ENCODE measurements around the gene TRIM2. TPM values are rescaled to one million over a fixed set of nuclear protein-coding genes. Genes with fewer than 3 reads are reported as not detected.

TRIM2 gene
- total RNA-seq, 2 experiments from 2014 or later, result 0.13 to 0.18 TPM

- ChIA-PET CTCF (interaction anchor here (0.9 to 1.4 kb wide), 2 partner anchors 12 to 472 kb away, joined by 3 to 7 read pairs; no protein-coding TSS in a partner anchor), POLR2A (no interaction called here)
- H3K36me3 Mint-ChIP-seq (ENCODE audit: low read depth), result no peaks in the 10 kb centered on the region
Observed at GRCh38 chr4:153170407-153170806, 33.8 kb upstream of the TRIM2 start.

GRCh38 chr4:153174821-153175567, 29.2 kb upstream of the TRIM2 start:
- Mint-ChIP-seq H3K36me3 (ENCODE audit: low read depth) (no peaks in the 10 kb centered on the region), H3K27ac (no peak overlapping the region), H3K4me3 (no peak overlapping the region), H3K9me3 (ENCODE audit: insufficient read depth) (no peaks in the 10 kb centered on the region), H3K4me1 (ENCODE audit: low read depth) (no peaks in the 10 kb centered on the region), H3K27me3 (ENCODE audit: low read depth) (no peaks in the 10 kb centered on the region)
- no peak for ATAC-seq
- ChIA-PET CTCF (no interaction called here), POLR2A (no interaction called here)
- no peak for DNase-seq

More at GRCh38 chr4:153170407-153170806, 33.8 kb upstream of the TRIM2 start:
- peaks cover 19% of the 10 kb centered on the region for H3K27me3 Mint-ChIP-seq (ENCODE audit: low read depth)
- ATAC-seq (no peak), DNase-seq (no peak)
- H3K27ac Mint-ChIP-seq, result no peak overlapping the region
- H3K4me1 Mint-ChIP-seq (ENCODE audit: low read depth), result no peaks in the 10 kb centered on the region
- H3K9me3 Mint-ChIP-seq (ENCODE audit: insufficient read depth), result no peaks in the 10 kb centered on the region
- no peak overlapping the region for H3K4me3 Mint-ChIP-seq

- Mint-ChIP-seq H3K4me1 (ENCODE audit: low read depth) (no peaks in the 10 kb centered on the region), H3K27me3 (ENCODE audit: low read depth) (no peaks in the 10 kb centered on the region), H3K4me3 (no peak overlapping the region), H3K27ac (no peak overlapping the region), H3K36me3 (ENCODE audit: low read depth) (no peaks in the 10 kb centered on the region), H3K9me3 (ENCODE audit: insufficient read depth) (no peaks in the 10 kb centered on the region)
- DNase-seq (no peak), ATAC-seq (no peak)
- CTCF ChIA-PET, result no interaction called here
- POLR2A ChIA-PET, result no interaction called here
Observed at GRCh38 chr4:153176938-153177337, 27.3 kb upstream of the TRIM2 start.

GRCh38 chr4:153177841-153178240, 26.4 kb upstream of the TRIM2 start:
- no peaks in the 10 kb centered on the region for H3K27me3 Mint-ChIP-seq (ENCODE audit: low read depth)
- ATAC-seq (no peak), DNase-seq (no peak)
- POLR2A ChIA-PET, result no interaction called here
- no peaks in the 10 kb centered on the region for H3K9me3 Mint-ChIP-seq (ENCODE audit: insufficient read depth)
- no peak overlapping the region for H3K4me3 Mint-ChIP-seq
- H3K4me1 Mint-ChIP-seq (ENCODE audit: low read depth), result no peaks in the 10 kb centered on the region
- H3K36me3 Mint-ChIP-seq (ENCODE audit: low read depth), result no peaks in the 10 kb centered on the region
- CTCF ChIA-PET, result no interaction called here
- no peak overlapping the region for H3K27ac Mint-ChIP-seq

- Mint-ChIP-seq H3K9me3 (ENCODE audit: insufficient read depth) (no peaks in the 10 kb centered on the region), H3K4me3 (no peak overlapping the region)
- CTCF ChIA-PET, result no interaction called here
Observed at GRCh38 chr4:153179100-153179499, 25.1 kb upstream of the TRIM2 start.

GRCh38 chr4:153181293-153181692, 22.9 kb upstream of the TRIM2 start:
- no peak for DNase-seq
- no peaks in the 10 kb centered on the region for H3K4me1 Mint-ChIP-seq (ENCODE audit: low read depth)
- H3K4me3 Mint-ChIP-seq, result no peak overlapping the region
- H3K27me3 Mint-ChIP-seq (ENCODE audit: low read depth), result no peaks in the 10 kb centered on the region
- no peak overlapping the region for H3K27ac Mint-ChIP-seq
- H3K9me3 Mint-ChIP-seq (ENCODE audit: insufficient read depth), result no peaks in the 10 kb centered on the region
- POLR2A ChIA-PET, result interaction anchor here (0.6 kb wide), 1 partner anchor 10 kb away, joined by 3 read pairs; no protein-coding TSS in a partner anchor
- CTCF ChIA-PET, result no interaction called here
- H3K36me3 Mint-ChIP-seq (ENCODE audit: low read depth), result no peaks in the 10 kb centered on the region
- ATAC-seq, result no peak

More at GRCh38 chr4:153179100-153179499, 25.1 kb upstream of the TRIM2 start:
- POLR2A ChIA-PET, result no interaction called here
- ATAC-seq (no peak), DNase-seq (no peak)
- no peak overlapping the region for H3K27ac Mint-ChIP-seq
- no peaks in the 10 kb centered on the region for H3K27me3 Mint-ChIP-seq (ENCODE audit: low read depth)
- no peaks in the 10 kb centered on the region for H3K4me1 Mint-ChIP-seq (ENCODE audit: low read depth)
- no peaks in the 10 kb centered on the region for H3K36me3 Mint-ChIP-seq (ENCODE audit: low read depth)

GRCh38 chr4:153181700-153182099, 22.5 kb upstream of the TRIM2 start:
- H3K27me3 Mint-ChIP-seq (ENCODE audit: low read depth), result no peaks in the 10 kb centered on the region
- ChIA-PET POLR2A (interaction anchor here (0.6 kb wide), 1 partner anchor 10 kb away, joined by 3 read pairs; no protein-coding TSS in a partner anchor), CTCF (no interaction called here)
- no peak overlapping the region for H3K27ac Mint-ChIP-seq
- no peaks in the 10 kb centered on the region for H3K36me3 Mint-ChIP-seq (ENCODE audit: low read depth)
- no peak overlapping the region for H3K4me3 Mint-ChIP-seq
- DNase-seq (no peak), ATAC-seq (no peak)
- no peaks in the 10 kb centered on the region for H3K9me3 Mint-ChIP-seq (ENCODE audit: insufficient read depth)
- no peaks in the 10 kb centered on the region for H3K4me1 Mint-ChIP-seq (ENCODE audit: low read depth)

GRCh38 chr4:153183146-153183545, 21.1 kb upstream of the TRIM2 start:
- H3K9me3 Mint-ChIP-seq (ENCODE audit: insufficient read depth), result no peaks in the 10 kb centered on the region
- ChIA-PET CTCF (no interaction called here), POLR2A (no interaction called here)
- ATAC-seq (no peak), DNase-seq (no peak)
- H3K36me3 Mint-ChIP-seq (ENCODE audit: low read depth), result no peaks in the 10 kb centered on the region
- H3K4me3 Mint-ChIP-seq, result no peak overlapping the region
- H3K4me1 Mint-ChIP-seq (ENCODE audit: low read depth), result no peaks in the 10 kb centered on the region
- H3K27ac Mint-ChIP-seq, result no peak overlapping the region
- H3K27me3 Mint-ChIP-seq (ENCODE audit: low read depth), result peaks cover 2% of the 10 kb centered on the region

GRCh38 chr4:153185331-153185852, 18.9 kb upstream of the TRIM2 start:
- ChIA-PET CTCF (no interaction called here), POLR2A (no interaction called here)
- H3K27ac Mint-ChIP-seq, result no peak overlapping the region
- DNase-seq (no peak), ATAC-seq (no peak)
- H3K36me3 Mint-ChIP-seq (ENCODE audit: low read depth), result no peaks in the 10 kb centered on the region
- no peaks in the 10 kb centered on the region for H3K4me1 Mint-ChIP-seq (ENCODE audit: low read depth)
- H3K9me3 Mint-ChIP-seq (ENCODE audit: insufficient read depth), result no peaks in the 10 kb centered on the region
- H3K4me3 Mint-ChIP-seq, result no peak overlapping the region
- H3K27me3 Mint-ChIP-seq (ENCODE audit: low read depth), result peaks cover 9% of the 10 kb centered on the region

GRCh38 chr4:153186046-153186728, 18.1 kb upstream of the TRIM2 start:
- H3K36me3 Mint-ChIP-seq (ENCODE audit: low read depth), result no peaks in the 10 kb centered on the region
- CTCF ChIA-PET, result no interaction called here
- peaks cover 9% of the 10 kb centered on the region for H3K27me3 Mint-ChIP-seq (ENCODE audit: low read depth)
- no peaks in the 10 kb centered on the region for H3K4me1 Mint-ChIP-seq (ENCODE audit: low read depth)
- no peaks in the 10 kb centered on the region for H3K9me3 Mint-ChIP-seq (ENCODE audit: insufficient read depth)
- H3K4me3 Mint-ChIP-seq, result no peak overlapping the region
- POLR2A ChIA-PET, result no interaction called here
- ATAC-seq (no peak), DNase-seq (no peak)
- H3K27ac Mint-ChIP-seq, result no peak overlapping the region

- Mint-ChIP-seq H3K4me1 (ENCODE audit: low read depth) (no peaks in the 10 kb centered on the region), H3K9me3 (ENCODE audit: insufficient read depth) (no peaks in the 10 kb centered on the region), H3K27me3 (ENCODE audit: low read depth) (peaks cover 12% of the 10 kb centered on the region), H3K36me3 (ENCODE audit: low read depth) (no peaks in the 10 kb centered on the region), H3K4me3 (no peak overlapping the region), H3K27ac (no peak overlapping the region)
- POLR2A ChIA-PET, result no interaction called here
- DNase-seq, result no peak
- ATAC-seq, result no peak
- CTCF ChIA-PET, result no interaction called here
Observed at GRCh38 chr4:153189016-153189801, 15.0 kb upstream of the TRIM2 start.

Data from activated CD8-positive, alpha-beta T cell treated with anti-CD3 and anti-CD28 coated beads, Interleukin-2, amount 10 ng/mL, durations not matched to agents 7 days and 5 days (primary cell).